MCF 10A (cell line): ENCODE measurements around the gene DISP2. TPM values are rescaled to one million over a fixed set of nuclear protein-coding genes. Genes with fewer than 3 reads are reported as not detected.
A peak's percentile ranks its signal among the peaks of the same experiment; 100 is the strongest.

ENCODE experiments used
- BruUV-seq: library from RNA; stranded (reverse); fragments of 400-500 nt; replicated peaks from 2 replicates; lab custom pipeline; 2021; lab: Mats Ljungman, UMichigan
- CTCF ChIA-PET: fragments of 300-600 bp; sonication (Branson Sonifier 250); formaldehyde crosslinking; extraction: SDS; loops from one replicate; lab custom pipeline; 2021; ENCODE audit warnings: antibody characterized with exemption, inconsistent platforms; lab: Yijun Ruan, JAX
- POLR2A ChIA-PET: fragments of 300-600, 350-650 bp; sonication (Branson Sonifier 250); formaldehyde crosslinking; extraction: SDS; loops from one replicate; lab custom pipeline; 2020; ENCODE audit warnings: antibody characterized with exemption, inconsistent platforms; lab: Yijun Ruan, JAX
- DNase-seq: peaks from one replicate; pipeline ENCODE4 v3.0.0-alpha.2; 2018; ENCODE audit not compliant: unreplicated experiment
- H3K27ac Mint-ChIP-seq: one replicate; pipeline ENCODE4 v1.8.0; 2022; ENCODE audit warnings: mild to moderate bottlenecking, low read depth, mixed read lengths; ENCODE audit not compliant: unreplicated experiment
- H3K27me3 Mint-ChIP-seq: one replicate; pipeline ENCODE4 v1.8.0; 2022; ENCODE audit warnings: mixed read lengths; ENCODE audit not compliant: insufficient read depth, unreplicated experiment
- H3K36me3 Mint-ChIP-seq: one replicate; pipeline ENCODE4 v1.8.0; 2022; ENCODE audit warnings: mild to moderate bottlenecking, moderate library complexity, mixed read lengths; ENCODE audit not compliant: insufficient read depth, unreplicated experiment
- H3K4me1 Mint-ChIP-seq: one replicate; pipeline ENCODE4 v1.8.0; 2022; ENCODE audit warnings: mixed read lengths; ENCODE audit not compliant: insufficient read depth, unreplicated experiment
- H3K4me3 Mint-ChIP-seq: one replicate; pipeline ENCODE4 v1.8.0; 2022; ENCODE audit warnings: mild to moderate bottlenecking, moderate library complexity, mixed read lengths; ENCODE audit not compliant: unreplicated experiment
- H3K9me3 Mint-ChIP-seq: one replicate; pipeline ENCODE4 v1.8.0; 2022; ENCODE audit warnings: mixed read lengths; ENCODE audit not compliant: unreplicated experiment
- intact Hi-C: fragments of 100-400 bp; cut with micrococcal nuclease; formaldehyde crosslinking; loops from 2 replicates; pipeline ENCODE4 v1.14.1; 2022
- total RNA-seq: library from RNA; stranded (reverse); gene quantifications from 2 replicates; pipeline ENCODE4 v1.2.3, GENCODE V29; 2022
- TF ChIP-seq, protein P1 (sequence below): fragments of 200-600 bp; IDR thresholded peaks from one replicate; pipeline ENCODE4 v1.8.0; 2022; ENCODE audit warnings: antibody characterized with exemption, mild to moderate bottlenecking; ENCODE audit not compliant: unreplicated experiment

The DISP2 gene
- total RNA-seq, 1 experiment from 2014 or later: 1.8 TPM

DNA sequence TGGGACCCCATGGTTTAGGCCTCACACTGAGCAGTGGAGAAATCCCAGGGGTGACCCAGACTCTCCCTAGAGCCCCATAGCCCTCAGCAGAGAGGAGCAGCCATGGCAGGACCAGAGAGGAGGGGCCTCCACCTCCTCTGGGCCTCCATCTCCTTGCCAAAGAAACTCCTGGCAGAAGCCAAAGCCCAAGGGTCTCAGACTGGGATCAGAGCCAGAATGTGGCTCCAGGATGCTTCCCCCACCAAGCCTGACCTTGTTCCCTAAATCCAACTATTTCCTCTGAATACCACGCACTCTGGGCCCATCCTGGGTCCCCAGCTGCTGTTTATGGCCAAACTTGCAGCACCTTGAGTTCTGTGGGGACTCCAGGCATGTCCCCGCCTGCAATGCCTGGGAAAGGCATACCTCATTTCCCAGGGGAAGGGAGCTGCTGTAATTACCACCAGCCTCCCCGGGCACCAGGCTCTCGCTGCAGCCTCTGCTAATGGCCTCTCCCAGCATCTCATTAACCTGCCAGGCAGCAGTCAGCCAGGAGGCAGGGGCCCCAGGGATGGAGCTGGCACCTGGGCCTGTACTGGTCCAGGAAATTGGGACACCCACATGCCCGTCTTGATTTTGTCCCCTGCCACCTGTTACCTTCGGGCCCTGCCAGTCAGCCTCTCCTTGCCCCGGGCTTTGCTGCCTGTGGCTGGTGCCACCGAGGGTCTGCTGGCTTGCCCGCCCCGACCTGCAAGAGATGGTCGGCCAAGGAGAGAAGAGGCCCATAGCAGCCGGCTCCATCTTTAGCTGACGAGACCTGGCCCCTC is 21.9 kb upstream of the DISP2 start:
- ChIA-PET POLR2A (interaction anchor here (0.5 to 6.2 kb wide), 3 partner anchors 9 to 127 kb away, joined by 3 to 62 read pairs (median 5); partner anchors contain the start of gene INAFM2), CTCF (interaction anchor here (0.5 to 12.1 kb wide), 13 partner anchors 8 to 119 kb away, joined by 3 to 179 read pairs (median 8); partner anchors contain the start of gene INAFM2)
- intact Hi-C loops: no loop called here
- BruUV-seq: no TSS peak
- no peak for DNase-seq
- Mint-ChIP-seq H3K4me3 (no peak overlapping the region), H3K36me3 (peaks cover 27% of the 10 kb centered on the region), H3K9me3 (no peaks in the 10 kb centered on the region), H3K27me3 (no peaks in the 10 kb centered on the region), H3K4me1 (peaks cover 35% of the 10 kb centered on the region), H3K27ac (no peak overlapping the region)
- TF ChIP-seq, protein P1, sequence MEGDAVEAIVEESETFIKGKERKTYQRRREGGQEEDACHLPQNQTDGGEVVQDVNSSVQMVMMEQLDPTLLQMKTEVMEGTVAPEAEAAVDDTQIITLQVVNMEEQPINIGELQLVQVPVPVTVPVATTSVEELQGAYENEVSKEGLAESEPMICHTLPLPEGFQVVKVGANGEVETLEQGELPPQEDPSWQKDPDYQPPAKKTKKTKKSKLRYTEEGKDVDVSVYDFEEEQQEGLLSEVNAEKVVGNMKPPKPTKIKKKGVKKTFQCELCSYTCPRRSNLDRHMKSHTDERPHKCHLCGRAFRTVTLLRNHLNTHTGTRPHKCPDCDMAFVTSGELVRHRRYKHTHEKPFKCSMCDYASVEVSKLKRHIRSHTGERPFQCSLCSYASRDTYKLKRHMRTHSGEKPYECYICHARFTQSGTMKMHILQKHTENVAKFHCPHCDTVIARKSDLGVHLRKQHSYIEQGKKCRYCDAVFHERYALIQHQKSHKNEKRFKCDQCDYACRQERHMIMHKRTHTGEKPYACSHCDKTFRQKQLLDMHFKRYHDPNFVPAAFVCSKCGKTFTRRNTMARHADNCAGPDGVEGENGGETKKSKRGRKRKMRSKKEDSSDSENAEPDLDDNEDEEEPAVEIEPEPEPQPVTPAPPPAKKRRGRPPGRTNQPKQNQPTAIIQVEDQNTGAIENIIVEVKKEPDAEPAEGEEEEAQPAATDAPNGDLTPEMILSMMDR: no peak

DNA sequence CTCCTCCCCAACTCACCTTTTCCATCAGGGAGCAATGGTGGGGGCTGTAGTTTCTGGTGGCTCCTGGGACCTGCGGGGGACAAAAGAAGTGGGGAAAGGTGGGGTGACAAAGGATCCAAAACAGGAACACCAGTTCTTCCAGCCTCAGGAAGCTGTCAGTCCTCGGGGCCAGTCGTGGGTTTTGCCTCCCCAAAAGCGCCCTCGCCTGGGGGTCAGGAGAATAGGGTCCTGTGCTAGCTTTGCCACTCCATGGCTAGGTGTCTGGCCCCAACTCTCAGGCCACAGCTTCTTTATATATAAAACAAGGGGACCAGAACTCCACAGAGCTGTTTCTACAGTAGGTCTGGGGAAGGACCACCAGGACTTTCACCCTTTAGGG is 21.3 kb upstream of the DISP2 start:
- no peak overlapping the region for H3K4me3 Mint-ChIP-seq
- intact Hi-C loops: no loop called here
- CTCF ChIA-PET: interaction anchor here (0.8 to 12.1 kb wide), 12 partner anchors 8 to 119 kb away, joined by 3 to 179 read pairs (median 35); partner anchors contain the start of gene INAFM2
- no peaks in the 10 kb centered on the region for H3K9me3 Mint-ChIP-seq
- H3K36me3 Mint-ChIP-seq: peaks cover 22% of the 10 kb centered on the region
- TF ChIP-seq, protein P1: no peak
- peaks cover 38% of the 10 kb centered on the region for H3K4me1 Mint-ChIP-seq
- BruUV-seq: no TSS peak
- H3K27me3 Mint-ChIP-seq: no peaks in the 10 kb centered on the region
- no peak for DNase-seq
- POLR2A ChIA-PET: interaction anchor here (0.5 to 6.2 kb wide), 3 partner anchors 10 to 126 kb away, joined by 3 to 62 read pairs (median 5); partner anchors contain the start of gene INAFM2
- H3K27ac Mint-ChIP-seq: no peak overlapping the region

DNA sequence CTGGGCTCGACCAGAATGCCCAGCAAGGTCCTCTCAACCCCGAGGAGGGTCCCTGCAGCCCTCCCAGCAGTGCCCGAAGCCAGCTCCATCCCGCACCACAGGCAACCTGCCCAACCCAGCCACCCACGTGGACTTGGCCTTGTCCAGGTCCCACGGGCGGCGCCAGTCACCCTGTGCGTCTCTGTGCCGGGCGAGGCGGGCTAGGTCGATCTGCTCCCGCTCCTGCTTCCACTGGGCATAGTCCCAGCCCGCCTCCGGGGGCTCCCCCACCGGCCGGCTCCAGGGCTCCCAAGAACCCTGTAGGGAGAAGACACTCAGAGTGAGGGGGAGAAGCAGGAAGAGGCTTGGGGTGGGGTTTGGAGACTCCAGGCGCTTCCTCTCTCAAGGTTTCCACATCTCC is 20.4 kb upstream of the DISP2 start:
- CTCF ChIA-PET: interaction anchor here (0.5 to 12.1 kb wide), 21 partner anchors 9 to 1197 kb away, joined by 3 to 179 read pairs (median 6); partner anchors contain the start of genes ANKRD63, DISP2, INAFM2 and IVD
- H3K4me3 Mint-ChIP-seq: no peak overlapping the region
- BruUV-seq: no TSS peak
- H3K36me3 Mint-ChIP-seq: peaks cover 22% of the 10 kb centered on the region
- H3K27ac Mint-ChIP-seq: no peak overlapping the region
- intact Hi-C loops: no loop called here
- peaks cover 38% of the 10 kb centered on the region for H3K4me1 Mint-ChIP-seq
- H3K9me3 Mint-ChIP-seq: no peaks in the 10 kb centered on the region
- POLR2A ChIA-PET: interaction anchor here (1.0 to 6.2 kb wide), 4 partner anchors 11 to 63 kb away, joined by 3 to 62 read pairs (median 9); partner anchors contain the start of gene INAFM2
- no peak for DNase-seq
- H3K27me3 Mint-ChIP-seq: no peaks in the 10 kb centered on the region
- TF ChIP-seq, protein P1: no peak

DNA sequence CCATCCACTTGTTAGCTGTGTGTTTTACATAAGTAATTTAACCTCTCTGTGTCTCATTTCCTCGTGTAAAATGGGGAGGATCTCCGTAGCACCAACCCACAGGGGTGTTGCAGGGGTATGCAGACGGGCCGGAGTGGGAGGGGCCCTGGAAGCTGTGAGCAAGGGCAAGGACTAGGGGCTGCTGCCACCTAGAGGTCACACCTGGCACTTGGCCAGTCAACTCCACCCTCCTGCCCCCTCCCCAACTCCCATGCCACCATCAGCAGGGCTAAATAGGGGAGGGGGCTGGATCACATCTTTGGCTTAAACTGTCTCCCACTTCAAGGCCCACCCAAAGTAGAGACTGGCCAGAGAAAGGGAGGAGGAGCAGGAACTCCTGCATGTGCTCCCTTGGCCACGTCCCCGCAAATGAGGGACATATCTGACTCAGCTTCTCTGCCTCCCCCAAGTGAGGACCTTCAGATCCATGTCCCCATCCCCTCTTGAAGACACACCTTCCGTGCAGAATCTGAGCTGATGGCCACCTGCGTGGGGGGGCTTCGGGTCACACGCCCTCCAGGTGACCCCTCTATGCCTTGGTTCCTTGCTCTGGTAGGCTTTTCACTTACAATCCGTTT is 19.9 kb upstream of the DISP2 start:
- ChIA-PET POLR2A (interaction anchor here (0.9 to 6.2 kb wide), 6 partner anchors 7 to 63 kb away, joined by 3 to 62 read pairs (median 8); partner anchors contain the start of gene INAFM2), CTCF (interaction anchor here (0.5 to 12.1 kb wide), 29 partner anchors 10 to 1196 kb away, joined by 3 to 179 read pairs (median 5); partner anchors contain the start of genes ANKRD63, DISP2, INAFM2 and IVD)
- H3K4me3 Mint-ChIP-seq: peak overlapping the region; percentile 79
- no peaks in the 10 kb centered on the region for H3K27me3 Mint-ChIP-seq
- TF ChIP-seq, protein P1: peak; percentile 76
- H3K27ac Mint-ChIP-seq: peak overlapping the region; percentile 79
- H3K9me3 Mint-ChIP-seq: no peaks in the 10 kb centered on the region
- DNase-seq: peak; percentile 68
- BruUV-seq: no TSS peak
- H3K4me1 Mint-ChIP-seq: peaks cover 38% of the 10 kb centered on the region
- intact Hi-C loops: loop anchor here (1.0 kb wide), 2 partner anchors 17 to 59 kb away; no protein-coding TSS in a partner anchor
- H3K36me3 Mint-ChIP-seq: peaks cover 22% of the 10 kb centered on the region
